ENCODE data around the gene TSPAN2. TPM values are rescaled to one million over a fixed set of nuclear protein-coding genes. Genes with fewer than 3 reads are reported as not detected.

TSPAN2 gene
- total and polyA plus RNA-seq, 11 donors: 2.8 to 10.6 (median 7.1) TPM

GRCh38 chr1:115134850-115135480 lies 45.7 kb upstream of the TSPAN2 start:
- Histone ChIP-seq H3K27ac (peak overlapping the region in 1 of 12 donors; percentile 29), H3K4me3 (no peak overlapping the region), H3K36me3 (no peaks in the 10 kb centered on the region), H3K9me3 (no peaks in the 10 kb centered on the region), H3K27me3 (no peaks in the 10 kb centered on the region), H3K4me1 (peaks cover 0 to 24% (median 6%) of the 10 kb centered on the region in 12 donors)
- no peak for DNase-seq
- intact Hi-C loops (cut with DNase I): loop anchor here (5.0 to 10.0 kb wide), 8 partner anchors 147 to 640 kb away; partner anchors contain the start of genes NGF (in 2 of the 10) and CASQ2 (in 1 of the 10)
- peak in 2 of 12 donors; percentile 7 to 13 for TF ChIP-seq CTCF (IDR thresholded peaks at IDR 0.05)
- TF ChIP-seq POLR2A (IDR thresholded peaks at IDR 0.05): no peak
- ATAC-seq: peak in 3 of 4 donors; percentile 19 to 29 (median 27)
- 51 to 59% (median 58%) methylated on average over 10 of the region's 10 CpGs for WGBS, 4 donors

- H3K4me1 ChIP-seq: peaks cover 0 to 21% (median 6%) of the 10 kb centered on the region in 12 donors
- no peaks in the 10 kb centered on the region for H3K27me3 ChIP-seq
- no peaks in the 10 kb centered on the region for H3K36me3 ChIP-seq
- intact Hi-C loops (cut with DNase I): loop anchor here in 3 of 10 donors (10.0 kb wide), 3 partner anchors 201 to 641 kb away; partner anchors contain the start of genes CASQ2 (in 1 of the 3) and NGF (in 1 of the 3)
- DNase-seq (peak in 1 of 5 donors; percentile 52), ATAC-seq (peak in 1 of 4 donors; percentile 51)
- TF ChIP-seq CTCF (IDR thresholded peaks at IDR 0.05): no peak
- no peak for TF ChIP-seq POLR2A (IDR thresholded peaks at IDR 0.05)
- WGBS, 4 donors: 57 to 66% (median 57%) methylated on average over 6 of the region's 6 CpGs
- no peak overlapping the region for H3K4me3 ChIP-seq
- H3K27ac ChIP-seq: peak overlapping the region in 1 of 12 donors; percentile 18
- no peaks in the 10 kb centered on the region for H3K9me3 ChIP-seq
These were observed 44.9 kb upstream of the TSPAN2 start for GRCh38 chr1:115134231-115134630.

GRCh38 chr1:115133440-115133839 lies 44.1 kb upstream of the TSPAN2 start:
- DNase-seq: no peak
- H3K9me3 ChIP-seq: no peaks in the 10 kb centered on the region
- H3K27me3 ChIP-seq: no peaks in the 10 kb centered on the region
- no peak for TF ChIP-seq CTCF (IDR thresholded peaks at IDR 0.05)
- TF ChIP-seq POLR2A (IDR thresholded peaks at IDR 0.05): no peak
- no peak overlapping the region for H3K4me3 ChIP-seq
- no peak for ATAC-seq
- 45 to 81% (median 55%) methylated on average over 1 of the region's 1 CpG for WGBS, 4 donors
- no peaks in the 10 kb centered on the region for H3K36me3 ChIP-seq
- intact Hi-C loops (cut with DNase I): loop anchor here in 3 of 10 donors (10.0 kb wide), 3 partner anchors 201 to 641 kb away; partner anchors contain the start of genes CASQ2 (in 1 of the 3) and NGF (in 1 of the 3)
- no peak overlapping the region for H3K27ac ChIP-seq
- peaks cover 0 to 18% (median 4%) of the 10 kb centered on the region in 12 donors for H3K4me1 ChIP-seq

GRCh38 chr1:115130786-115131185 lies 41.5 kb upstream of the TSPAN2 start:
- H3K36me3 ChIP-seq: no peaks in the 10 kb centered on the region
- H3K4me1 ChIP-seq: peaks cover 0 to 18% (median 4%) of the 10 kb centered on the region in 12 donors
- ATAC-seq: no peak
- H3K4me3 ChIP-seq: no peak overlapping the region
- no peak overlapping the region for H3K27ac ChIP-seq
- H3K27me3 ChIP-seq: no peaks in the 10 kb centered on the region
- no peak for DNase-seq
- no peak for TF ChIP-seq CTCF (IDR thresholded peaks at IDR 0.05)
- TF ChIP-seq POLR2A (IDR thresholded peaks at IDR 0.05): no peak
- no peaks in the 10 kb centered on the region for H3K9me3 ChIP-seq
- intact Hi-C loops (cut with DNase I): loop anchor here in 3 of 10 donors (10.0 kb wide), 3 partner anchors 204 to 644 kb away; partner anchors contain the start of genes CASQ2 (in 1 of the 3) and NGF (in 1 of the 3)
- 85 to 94% (median 88%) methylated on average over 2 of the region's 2 CpGs for WGBS, 4 donors

Measured in heart left ventricle (tissue), 16 donors.